ENCODE results near the gene LDLR.
"Not testable (repeated sequence)": the region's sequence is repeated elsewhere in the genome, so short reads cannot be mapped to it uniquely, and the experiment has no call there.

LDLR gene

DNA sequence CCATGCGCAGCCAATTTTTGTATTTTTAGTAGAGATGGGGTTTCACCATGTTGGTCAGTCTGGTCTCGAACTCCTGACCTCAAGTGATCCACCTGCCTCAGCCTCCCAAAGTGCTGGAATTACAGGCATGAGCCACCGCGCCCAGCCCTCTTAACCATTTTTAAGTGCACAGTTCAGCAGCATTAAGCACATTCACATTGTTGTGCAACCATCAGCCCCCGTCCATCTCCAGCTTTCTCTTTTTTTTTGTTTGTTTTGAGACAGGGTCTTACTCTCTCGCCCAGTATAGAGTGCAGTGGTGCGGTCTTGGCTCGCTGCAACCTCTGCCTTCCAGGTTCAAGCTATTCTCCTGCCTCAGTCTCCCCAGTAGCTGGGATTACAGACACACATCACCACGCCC lies 12.5 kb upstream of the LDLR start:
- not testable (repeated sequence) for DNase-seq

- no peak for DNase-seq
Observed at GRCh38 chr19:11078893-11079292, 10.4 kb upstream of the LDLR start.

GRCh38 chr19:11079999-11080398 lies 9.3 kb upstream of the LDLR start:
- DNase-seq = no peak

GRCh38 chr19:11087870-11088505 lies 1.3 kb upstream of the LDLR start:
- DNase-seq = no peak

DNA sequence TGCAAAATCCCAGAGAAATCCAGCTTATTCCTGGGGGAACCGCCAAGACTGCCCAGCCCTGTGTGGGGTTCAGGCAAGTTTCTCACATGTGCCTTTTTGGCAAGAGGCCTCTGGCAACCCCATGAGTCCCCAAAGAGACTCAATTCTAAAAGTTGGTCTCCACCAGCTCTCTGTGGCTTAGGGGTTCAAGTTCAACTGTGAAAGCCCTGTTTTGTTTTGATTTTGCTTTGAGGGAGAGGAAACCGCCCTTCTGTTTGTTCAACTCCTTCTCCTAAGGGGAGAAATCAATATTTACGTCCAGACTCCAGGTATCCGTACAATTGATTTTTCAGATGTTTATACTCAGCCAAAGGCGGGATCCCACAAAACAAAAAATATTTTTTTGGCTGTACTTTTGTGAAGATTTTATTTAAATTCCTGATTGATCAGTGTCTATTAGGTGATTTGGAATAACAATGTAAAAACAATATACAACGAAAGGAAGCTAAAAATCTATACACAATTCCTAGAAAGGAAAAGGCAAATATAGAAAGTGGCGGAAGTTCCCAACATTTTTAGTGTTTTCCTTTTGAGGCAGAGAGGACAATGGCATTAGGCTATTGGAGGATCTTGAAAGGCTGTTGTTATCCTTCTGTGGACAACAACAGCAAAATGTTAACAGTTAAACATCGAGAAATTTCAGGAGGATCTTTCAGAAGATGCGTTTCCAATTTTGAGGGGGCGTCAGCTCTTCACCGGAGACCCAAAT lies 583 bp upstream of the LDLR start:
- DNase-seq = no peak

GRCh38 chr19:11090014-11090263 lies 676 bp downstream of the LDLR start:
- not testable (repeated sequence) for DNase-seq

- peak; percentile 97 for DNase-seq
Observed at GRCh38 chr19:11090264-11090996, 1.2 kb downstream of the LDLR start.

DNA sequence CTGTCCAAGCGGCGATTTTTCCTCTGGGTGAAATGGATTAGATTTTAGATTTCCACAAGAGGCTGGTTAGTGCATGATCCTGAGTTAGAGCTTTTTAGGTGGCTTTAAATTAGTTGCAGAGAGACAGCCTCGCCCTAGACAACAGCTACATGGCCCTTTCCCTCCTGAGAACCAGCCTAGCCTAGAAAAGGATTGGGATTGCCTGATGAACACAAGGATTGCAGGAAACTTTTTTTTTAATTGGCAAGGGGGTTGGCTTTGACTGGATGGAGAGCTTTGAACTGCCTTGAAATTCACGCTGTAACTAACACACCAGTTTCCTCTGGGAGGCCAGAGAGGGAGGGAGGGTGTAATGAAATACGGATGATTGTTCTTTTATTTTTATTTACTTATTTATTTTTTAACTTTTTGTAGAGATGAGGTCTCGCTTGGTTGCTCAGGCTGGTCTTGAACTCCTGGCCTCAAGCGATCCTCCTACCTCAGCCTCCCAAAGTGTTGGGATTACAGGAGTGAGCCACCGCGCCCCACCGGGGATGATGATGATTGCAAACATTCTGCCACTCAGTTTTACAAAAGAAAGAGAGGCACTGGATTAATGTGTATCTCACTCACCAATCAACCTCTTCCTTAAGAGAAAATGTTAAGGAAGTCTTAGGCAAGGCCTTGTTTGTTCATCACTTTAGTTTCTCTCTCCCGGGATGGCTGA lies 1.9 kb downstream of the LDLR start:
- no peak for DNase-seq

DNA sequence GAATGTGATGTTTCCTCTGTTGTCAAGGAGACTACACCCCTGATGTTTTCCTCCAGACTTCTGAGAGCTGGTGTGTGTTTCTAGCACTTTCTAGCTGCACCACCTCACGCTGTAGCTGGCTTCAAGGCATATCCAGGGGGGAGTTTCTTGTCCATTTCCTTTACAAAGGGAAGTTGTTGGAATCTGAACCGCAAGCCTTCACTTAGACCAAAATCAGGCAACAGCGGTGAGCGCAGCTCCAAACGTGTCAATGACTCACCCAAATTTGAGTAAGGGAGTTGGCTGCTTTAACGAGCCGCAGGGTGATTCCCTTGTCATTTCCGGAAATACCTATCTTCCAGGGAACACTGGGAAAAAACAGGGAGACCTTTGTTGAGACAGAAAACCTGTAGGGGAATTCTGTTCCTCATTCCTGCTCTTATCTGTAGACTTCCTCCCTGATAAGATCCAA lies 2.5 kb downstream of the LDLR start:
- DNase-seq = peak; percentile 52

DNA sequence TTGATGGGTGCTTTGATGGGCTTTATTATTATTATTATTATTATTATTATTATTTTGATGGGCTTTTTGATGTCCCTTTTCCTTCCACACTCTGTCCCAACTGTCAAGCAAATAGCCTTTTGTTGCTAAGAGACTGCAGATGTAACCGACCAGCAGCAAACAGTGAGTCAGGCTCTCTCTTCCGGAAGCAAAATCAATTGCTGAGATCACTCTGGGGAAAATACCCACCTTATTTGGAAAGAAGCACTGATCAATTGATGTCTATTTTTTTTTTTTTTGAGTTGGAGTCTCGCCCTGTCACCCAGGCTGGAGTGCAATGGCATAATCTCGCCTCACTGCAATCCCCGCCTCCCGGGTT lies 2.9 kb downstream of the LDLR start:
- no peak for DNase-seq

DNA sequence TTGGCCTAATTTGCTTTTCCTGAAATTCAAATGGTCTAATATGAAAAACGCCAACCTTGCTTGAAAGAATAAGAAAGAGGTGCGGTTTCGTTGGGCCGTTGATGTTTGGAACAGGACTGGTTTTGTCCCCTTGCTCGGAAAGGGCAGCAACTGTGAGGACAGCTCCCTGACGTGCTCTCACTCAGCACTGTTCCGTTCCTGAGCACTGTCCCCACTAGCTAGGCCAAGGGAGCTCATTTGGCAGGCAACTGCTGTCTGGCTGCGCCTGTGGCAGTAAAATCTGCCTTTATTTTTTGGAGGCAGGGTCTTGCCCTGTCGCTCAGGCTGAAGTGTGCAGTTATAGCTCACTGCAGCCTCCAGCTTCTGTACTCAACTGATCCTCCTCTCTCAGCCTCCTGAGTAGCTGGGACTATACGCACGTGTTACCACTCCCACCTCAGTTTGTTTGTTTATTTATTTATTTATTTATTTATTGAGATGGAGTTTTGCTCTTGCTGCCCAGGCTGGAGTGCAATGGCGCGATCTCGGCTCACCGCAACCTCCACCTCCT lies 4.5 kb downstream of the LDLR start:
- DNase-seq = no peak

- no peak for DNase-seq
Observed at GRCh38 chr19:11094520-11094894, 5.2 kb downstream of the LDLR start.

- DNase-seq = peak; percentile 25
Observed at GRCh38 chr19:11096210-11096841, 7.1 kb downstream of the LDLR start.

- not testable (repeated sequence) for DNase-seq
Observed at GRCh38 chr19:11097367-11097766, 8.1 kb downstream of the LDLR start.

GRCh38 chr19:11098327-11098726 lies 9.1 kb downstream of the LDLR start:
- no peak for DNase-seq

DNA sequence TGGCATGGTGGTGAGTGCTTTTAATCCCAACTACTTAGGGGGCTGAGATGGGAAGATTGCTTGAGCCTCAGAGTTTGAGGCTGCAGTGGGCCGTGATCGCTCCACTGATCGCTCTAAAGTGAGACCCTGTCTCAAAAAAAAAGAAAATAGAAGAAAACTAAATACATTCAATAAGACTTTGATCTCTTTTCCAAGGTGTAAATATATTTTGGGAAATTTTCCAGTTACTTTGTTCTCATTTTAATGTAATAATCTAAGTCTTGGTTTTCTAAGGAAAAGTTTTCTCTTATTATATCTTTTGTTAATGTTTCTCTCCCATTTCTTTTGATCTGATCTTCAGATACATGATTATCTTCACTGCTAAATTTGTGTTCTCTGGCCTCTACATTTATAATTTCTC lies 9.6 kb downstream of the LDLR start:
- DNase-seq = no peak

GRCh38 chr19:11100049-11100448 lies 10.8 kb downstream of the LDLR start:
- no peak for DNase-seq

DNA sequence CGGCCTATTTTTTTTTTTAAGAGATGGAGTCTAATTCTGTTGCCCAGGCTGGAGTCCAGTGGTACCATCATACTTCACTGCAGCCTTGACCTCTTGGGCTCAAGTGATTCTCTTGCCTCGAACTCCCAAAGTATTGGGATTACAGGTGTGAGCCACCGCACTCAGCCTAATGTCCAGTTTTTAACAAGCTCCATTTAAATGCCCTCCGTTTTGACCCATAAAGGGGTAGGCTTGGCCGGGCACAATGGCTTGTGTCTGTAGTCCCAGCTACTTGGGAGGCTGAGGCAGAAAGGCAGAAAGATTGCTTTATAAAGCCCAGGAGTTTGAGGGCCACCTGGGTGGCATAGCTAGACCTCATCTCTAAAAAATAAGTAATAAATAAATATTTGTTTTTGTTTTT lies 11.8 kb downstream of the LDLR start:
- DNase-seq = no peak

GRCh38 chr19:11102944-11103343 lies 13.7 kb downstream of the LDLR start:
- no peak for DNase-seq

DNA sequence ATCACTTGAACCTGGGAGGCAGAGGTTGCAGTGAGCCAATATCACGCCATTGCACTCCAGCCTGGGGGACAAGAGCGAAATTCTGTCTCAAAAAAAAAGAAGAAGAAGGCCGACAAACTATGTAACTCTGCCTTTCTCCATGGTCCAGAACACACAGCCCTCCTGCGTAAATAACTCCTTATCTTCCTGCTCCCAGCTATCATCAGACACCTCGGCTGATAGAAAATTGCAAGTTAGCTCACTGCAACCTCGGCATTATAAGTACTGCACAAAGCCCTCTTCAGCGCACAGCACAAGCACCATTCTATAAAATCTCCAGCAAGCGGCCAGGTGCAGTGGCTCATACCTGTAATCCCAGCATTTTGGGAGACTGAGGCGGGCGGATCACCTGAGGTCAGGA lies 14.4 kb downstream of the LDLR start:
- not testable (repeated sequence) for DNase-seq

GRCh38 chr19:11105014-11105636 lies 15.9 kb downstream of the LDLR start:
- DNase-seq = no peak

DNA sequence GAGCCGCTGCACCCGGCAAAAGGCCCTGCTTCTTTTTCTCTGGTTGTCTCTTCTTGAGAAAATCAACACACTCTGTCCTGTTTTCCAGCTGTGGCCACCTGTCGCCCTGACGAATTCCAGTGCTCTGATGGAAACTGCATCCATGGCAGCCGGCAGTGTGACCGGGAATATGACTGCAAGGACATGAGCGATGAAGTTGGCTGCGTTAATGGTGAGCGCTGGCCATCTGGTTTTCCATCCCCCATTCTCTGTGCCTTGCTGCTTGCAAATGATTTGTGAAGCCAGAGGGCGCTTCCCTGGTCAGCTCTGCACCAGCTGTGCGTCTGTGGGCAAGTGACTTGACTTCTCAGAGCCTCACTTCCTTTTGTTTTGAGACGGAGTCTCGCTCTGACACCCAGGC lies 17.2 kb downstream of the LDLR start:
- DNase-seq = no peak

GRCh38 chr19:11108746-11109145 lies 19.5 kb downstream of the LDLR start:
- DNase-seq = no peak
